ENCODE measurements around the gene NAXD. TPM values are rescaled to one million over a fixed set of nuclear protein-coding genes. Genes with fewer than 3 reads are reported as not detected.

NAXD gene
- total and polyA plus RNA-seq, 10 of the 15 experiments (the other 5 are each of a cell fraction or from before 2014, with no cell fraction given): 1.5 to 36.2 (median 23.8) TPM

- TF ChIP-seq, protein P1, sequence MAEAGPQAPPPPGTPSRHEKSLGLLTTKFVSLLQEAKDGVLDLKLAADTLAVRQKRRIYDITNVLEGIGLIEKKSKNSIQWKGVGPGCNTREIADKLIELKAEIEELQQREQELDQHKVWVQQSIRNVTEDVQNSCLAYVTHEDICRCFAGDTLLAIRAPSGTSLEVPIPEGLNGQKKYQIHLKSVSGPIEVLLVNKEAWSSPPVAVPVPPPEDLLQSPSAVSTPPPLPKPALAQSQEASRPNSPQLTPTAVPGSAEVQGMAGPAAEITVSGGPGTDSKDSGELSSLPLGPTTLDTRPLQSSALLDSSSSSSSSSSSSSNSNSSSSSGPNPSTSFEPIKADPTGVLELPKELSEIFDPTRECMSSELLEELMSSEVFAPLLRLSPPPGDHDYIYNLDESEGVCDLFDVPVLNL (IDR thresholded peaks at IDR 0.05; ENCODE audit: low read depth, low read length): no peak
- TF ChIP-seq RB1 (IDR thresholded peaks at IDR 0.05; ENCODE audit: borderline replicate concordance): no peak
Observed at GRCh38 chr13:110571896-110572777, 43.2 kb upstream of the NAXD start (continued).

- Histone ChIP-seq H3K79me2 (ENCODE audit: control insufficient read depth, insufficient read depth, low read length) (no peaks in the 10 kb centered on the region), H3K9me3 (replicated peaks; ENCODE audit: control insufficient read depth, insufficient read depth, low read length) (no peaks in the 10 kb centered on the region), H3K36me3 (ENCODE audit: control insufficient read depth in 2 of 2, insufficient read depth in 2 of 2, low read length in 1 of 2) (no peaks in the 10 kb centered on the region), H3K4me3 (no peak overlapping the region), H3K27me3 (replicated peaks in 1 of 2; ENCODE audit: control insufficient read depth in 2 of 2, insufficient read depth in 2 of 2, low read length in 1 of 2) (no peaks in the 10 kb centered on the region; a peak in 1 of 4 replicates), H2AFZ (ENCODE audit: control insufficient read depth, low read depth, low read length) (no peak overlapping the region), H3K4me1 (ENCODE audit: control insufficient read depth, insufficient read depth, low read length) (peaks cover 18% of the 10 kb centered on the region), H3K4me2 (ENCODE audit: control insufficient read depth, insufficient read depth) (no peak overlapping the region), H4K20me1 (ENCODE audit: control insufficient read depth, insufficient read depth) (no peaks in the 10 kb centered on the region), H3K9ac (ENCODE audit: control insufficient read depth, insufficient read depth, low read length) (no peak overlapping the region), H3K27ac (ENCODE audit: control insufficient read depth, insufficient read depth) (no peak overlapping the region)
- intact Hi-C loops (cut with micrococcal nuclease; ENCODE audit: unreplicated experiment): no loop called here
- BruUV-seq (replicated peaks): no TSS peak
- ChIA-PET SMC1A (ENCODE audit: uncharacterized antibody, unreplicated experiment) (interaction anchor here (1.0 kb wide), 1 partner anchor 23 kb away, joined by 3 read pairs; no protein-coding TSS in a partner anchor), RAD21 (ENCODE audit: unreplicated experiment) (interaction anchor here (0.6 to 1.5 kb wide), 4 partner anchors 44 to 117 kb away, joined by 3 to 7 read pairs (median 4); no protein-coding TSS in a partner anchor), POLR2A (no interaction called here), CTCF (no interaction called here)
- no peak for FAIRE-seq
- no peak for ATAC-seq
- in situ Hi-C loops (cut with MboI): no loop called here
- TF ChIP-seq STAT1 (conservative IDR thresholded peaks at IDR 0.05) (no peak), ZNF384 (IDR thresholded peaks at IDR 0.05; ENCODE audit: borderline replicate concordance, low read depth, low read length) (peak; percentile 22; the same call in 1 of the 2 replicates), RAD21 (IDR thresholded peaks at IDR 0.05; ENCODE audit: insufficient read depth, low read depth, low read length) (no peak)
- WGBS (ENCODE audit: insufficient coverage, insufficient replicate concordance, low lambda C conversion rate, missing lambda C conversion rate): 47% methylated on average over 2 of the region's 2 CpGs
- DNase-seq (ENCODE audit: low read depth, low spot score): no peak
Observed at GRCh38 chr13:110572778-110573118, 42.6 kb upstream of the NAXD start.
